ENCODE results near the gene APOC3. TPM values are rescaled to one million over a fixed set of nuclear protein-coding genes. Genes with fewer than 3 reads are reported as not detected.

Gene APOC3
- total and polyA plus RNA-seq, 9 of the 15 experiments (the other 6 are each of a cell fraction or from before 2014, with no cell fraction given), result 1.1 TPM; not detected in 8

DNA sequence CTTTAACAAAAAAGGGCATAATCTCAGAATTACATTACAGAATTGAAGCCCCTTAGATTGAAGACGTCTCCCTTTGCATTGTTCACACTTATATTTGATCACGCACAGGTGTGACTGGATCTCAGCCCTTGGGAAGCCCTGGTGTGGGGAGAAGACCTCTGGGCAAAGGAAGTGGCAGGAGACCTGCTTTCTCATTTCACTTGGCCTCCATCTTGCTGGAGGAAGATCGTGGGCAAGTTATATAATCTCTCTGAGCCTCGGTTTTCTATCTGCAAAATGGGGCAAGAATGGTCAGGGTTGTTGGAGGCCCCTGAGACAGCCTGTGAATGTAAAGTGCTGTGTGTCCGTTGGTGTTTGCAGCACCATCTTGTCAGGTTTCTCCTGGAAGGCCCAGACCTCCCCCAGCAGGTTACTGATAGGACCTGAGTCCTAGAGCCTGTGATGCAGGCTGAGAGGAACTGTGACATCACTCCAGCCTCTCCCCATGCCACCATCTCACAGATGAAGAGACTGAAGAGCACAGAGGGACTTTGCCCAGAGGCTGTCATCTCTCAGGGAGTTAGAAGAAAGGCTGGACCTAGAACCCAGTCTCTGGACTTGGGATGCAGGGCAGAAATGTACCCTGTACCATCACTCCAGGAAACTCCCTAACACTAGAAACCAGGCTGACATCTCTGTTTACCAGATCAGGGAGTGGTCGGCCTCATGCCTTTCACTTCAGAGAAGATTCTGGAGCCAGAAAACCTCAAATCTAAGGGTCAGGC is 8.8 kb downstream of the APOC3 start:
- no peak for DNase-seq (ENCODE audit: extremely low read depth in 1 of 4, low spot score in 3 of 4)
- intact Hi-C loops (cut with micrococcal nuclease), result loop anchor here (10.0 kb wide), 1 partner anchor 104 kb away; no protein-coding TSS in a partner anchor
- H3K4me1 ChIP-seq (replicated peaks in 1 of 2; ENCODE audit: control insufficient read depth in 2 of 2, insufficient read depth in 2 of 2, low read length in 2 of 2), result peaks cover 18 to 32% of the 10 kb centered on the region in 2 experiments; a peak in 4 of 5 replicates
- no peak overlapping the region for H3K27ac ChIP-seq (ENCODE audit: extremely low read depth, low read depth, low read length)
- H3K4me2 ChIP-seq (ENCODE audit: insufficient read depth, low read length), result no peak overlapping the region
- H3K79me2 ChIP-seq (ENCODE audit: control insufficient read depth, insufficient read depth, low read length), result no peaks in the 10 kb centered on the region
- 14% methylated on average over 6 of the region's 6 CpGs for WGBS (ENCODE audit: insufficient coverage, low coverage, missing lambda C conversion rate)
- POLR2A ChIA-PET, result no interaction called here
- H3K9me3 ChIP-seq (replicated peaks; ENCODE audit: control insufficient read depth, insufficient read depth, low read depth, low read length), result no peaks in the 10 kb centered on the region
- no TSS peak for BruUV-seq (replicated peaks)
- in situ Hi-C loops (cut with MboI), result no loop called here
- H3K4me3 ChIP-seq, result no peak overlapping the region
- H4K20me1 ChIP-seq (replicated peaks; ENCODE audit: control insufficient read depth, insufficient read depth, low read length), result no peaks in the 10 kb centered on the region
- H2AFZ ChIP-seq (ENCODE audit: low read depth, low read length), result peak overlapping the region; percentile 36; the same call in 1 of the 2 replicates
- CTCF ChIA-PET (ENCODE audit: low intra/inter-chr PET ratio), result interaction anchor here (1.3 kb wide), 1 partner anchor 268 kb away, joined by 3 read pairs; no protein-coding TSS in a partner anchor
- no peaks in the 10 kb centered on the region; a peak in 1 of 5 replicates for H3K27me3 ChIP-seq (ENCODE audit: control insufficient read depth in 2 of 2, insufficient read depth in 2 of 2, low read length in 2 of 2)
- H3K9me1 ChIP-seq (ENCODE audit: control insufficient read depth, insufficient read depth, low read length), result no peaks in the 10 kb centered on the region
- peaks cover 2% of the 10 kb centered on the region; the same call in 1 of the 3 replicates for H3K36me3 ChIP-seq (ENCODE audit: control insufficient read depth, insufficient read depth, low read length)
- ATAC-seq, result no peak
- FAIRE-seq, result no peak
- TF ChIP-seq PYGO2 (tag; IDR thresholded peaks at IDR 0.05) (no peak), NFXL1 (CRISPR knock-in tag; IDR thresholded peaks at IDR 0.05) (no peak), CREM (IDR thresholded peaks at IDR 0.05; ENCODE audit: low read depth) (peak; percentile 10; the same call in 1 of the 2 replicates)
- no peak overlapping the region for H3K9ac ChIP-seq (ENCODE audit: insufficient read depth in 1 of 2, low read depth in 2 of 2, low read length in 2 of 2)

DNA sequence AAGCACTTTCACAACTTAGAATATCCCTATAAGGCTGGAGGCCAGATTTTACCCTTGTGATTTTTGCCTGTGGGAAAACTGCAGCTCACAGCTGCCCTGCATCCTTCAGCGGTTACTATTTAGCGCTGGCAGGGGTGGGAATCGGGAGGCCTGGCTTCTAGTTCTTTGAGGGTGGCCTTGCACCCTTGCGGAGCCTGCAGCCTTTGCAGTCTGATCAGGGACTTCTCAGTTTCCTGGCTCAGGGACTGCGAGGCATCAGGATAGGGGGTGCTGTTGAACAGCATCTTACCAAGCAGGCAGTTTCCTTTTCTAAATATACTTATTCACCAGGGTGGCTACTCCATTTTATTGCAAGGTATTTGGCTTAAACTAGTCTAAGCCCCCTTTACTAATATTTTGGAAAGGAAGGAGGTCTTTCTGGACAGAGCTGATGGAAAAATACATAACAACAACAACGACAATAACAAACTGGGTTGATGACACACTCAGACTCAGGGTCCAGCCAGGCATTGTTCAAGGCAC is 10.6 kb downstream of the APOC3 start:
- Histone ChIP-seq H3K4me3 (no peak overlapping the region), H3K27ac (ENCODE audit: extremely low read depth, low read depth, low read length) (no peak overlapping the region), H3K36me3 (ENCODE audit: control insufficient read depth, insufficient read depth, low read length) (peaks cover 15% of the 10 kb centered on the region; the same call in 2 of the 3 replicates), H3K4me2 (ENCODE audit: insufficient read depth, low read length) (peak overlapping the region; percentile 6; the same call in 1 of the 2 replicates), H3K27me3 (ENCODE audit: control insufficient read depth in 2 of 2, insufficient read depth in 2 of 2, low read length in 2 of 2) (no peaks in the 10 kb centered on the region; a peak in 1 of 5 replicates), H3K4me1 (replicated peaks in 1 of 2; ENCODE audit: control insufficient read depth in 2 of 2, insufficient read depth in 2 of 2, low read length in 2 of 2) (peaks cover 18 to 27% of the 10 kb centered on the region in 2 experiments; a peak in 4 of 5 replicates), H3K9me1 (ENCODE audit: control insufficient read depth, insufficient read depth, low read length) (no peaks in the 10 kb centered on the region), H4K20me1 (replicated peaks; ENCODE audit: control insufficient read depth, insufficient read depth, low read length) (no peaks in the 10 kb centered on the region), H3K79me2 (ENCODE audit: control insufficient read depth, insufficient read depth, low read length) (no peaks in the 10 kb centered on the region), H3K9ac (ENCODE audit: insufficient read depth in 1 of 2, low read depth in 2 of 2, low read length in 2 of 2) (0 out of 4 replicates have a peak overlapping the region, but pooled peaks of 1 of the 2 experiments have one; percentile 33), H3K9me3 (replicated peaks; ENCODE audit: control insufficient read depth, insufficient read depth, low read depth, low read length) (no peaks in the 10 kb centered on the region), H2AFZ (ENCODE audit: low read depth, low read length) (no peak overlapping the region)
- peak; percentile 52 for ATAC-seq
- WGBS (ENCODE audit: insufficient coverage, low coverage, missing lambda C conversion rate), result 30% methylated on average over 6 of the region's 6 CpGs
- no TSS peak for BruUV-seq (replicated peaks)
- in situ Hi-C loops (cut with MboI), result no loop called here
- DNase-seq (ENCODE audit: extremely low read depth in 1 of 4, low spot score in 3 of 4), result peak in 3 of 4 experiments; percentile 28 to 46 (median 29)
- ChIA-PET CTCF (ENCODE audit: low intra/inter-chr PET ratio) (no interaction called here), POLR2A (interaction anchor here (0.6 to 1.0 kb wide), 2 partner anchors 89 to 157 kb away, joined by 3 to 4 read pairs; no protein-coding TSS in a partner anchor)
- no peak for FAIRE-seq
- intact Hi-C loops (cut with micrococcal nuclease), result no loop called here
- TF ChIP-seq, protein P1, sequence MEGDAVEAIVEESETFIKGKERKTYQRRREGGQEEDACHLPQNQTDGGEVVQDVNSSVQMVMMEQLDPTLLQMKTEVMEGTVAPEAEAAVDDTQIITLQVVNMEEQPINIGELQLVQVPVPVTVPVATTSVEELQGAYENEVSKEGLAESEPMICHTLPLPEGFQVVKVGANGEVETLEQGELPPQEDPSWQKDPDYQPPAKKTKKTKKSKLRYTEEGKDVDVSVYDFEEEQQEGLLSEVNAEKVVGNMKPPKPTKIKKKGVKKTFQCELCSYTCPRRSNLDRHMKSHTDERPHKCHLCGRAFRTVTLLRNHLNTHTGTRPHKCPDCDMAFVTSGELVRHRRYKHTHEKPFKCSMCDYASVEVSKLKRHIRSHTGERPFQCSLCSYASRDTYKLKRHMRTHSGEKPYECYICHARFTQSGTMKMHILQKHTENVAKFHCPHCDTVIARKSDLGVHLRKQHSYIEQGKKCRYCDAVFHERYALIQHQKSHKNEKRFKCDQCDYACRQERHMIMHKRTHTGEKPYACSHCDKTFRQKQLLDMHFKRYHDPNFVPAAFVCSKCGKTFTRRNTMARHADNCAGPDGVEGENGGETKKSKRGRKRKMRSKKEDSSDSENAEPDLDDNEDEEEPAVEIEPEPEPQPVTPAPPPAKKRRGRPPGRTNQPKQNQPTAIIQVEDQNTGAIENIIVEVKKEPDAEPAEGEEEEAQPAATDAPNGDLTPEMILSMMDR (IDR thresholded peaks at IDR 0.05 in 2 of 3, conservative IDR thresholded peaks at IDR 0.05 in 1 of 3; ENCODE audit: insufficient read depth in 2 of 3, low read depth in 1 of 3, low read length in 3 of 3), result peak; percentile 36 to 48 (median 38); a peak in 5 of 6 replicates
- TF ChIP-seq ZBTB17 (CRISPR knock-in tag; IDR thresholded peaks at IDR 0.05), result no peak

Data from K562 (cell line).